ENCODE measurements around the gene KPNA5. TPM values are rescaled to one million over a fixed set of nuclear protein-coding genes. Genes with fewer than 3 reads are reported as not detected.

The KPNA5 gene
- polyA plus RNA-seq, 1 donor from 2014 or later, result 48.5 TPM

DNA sequence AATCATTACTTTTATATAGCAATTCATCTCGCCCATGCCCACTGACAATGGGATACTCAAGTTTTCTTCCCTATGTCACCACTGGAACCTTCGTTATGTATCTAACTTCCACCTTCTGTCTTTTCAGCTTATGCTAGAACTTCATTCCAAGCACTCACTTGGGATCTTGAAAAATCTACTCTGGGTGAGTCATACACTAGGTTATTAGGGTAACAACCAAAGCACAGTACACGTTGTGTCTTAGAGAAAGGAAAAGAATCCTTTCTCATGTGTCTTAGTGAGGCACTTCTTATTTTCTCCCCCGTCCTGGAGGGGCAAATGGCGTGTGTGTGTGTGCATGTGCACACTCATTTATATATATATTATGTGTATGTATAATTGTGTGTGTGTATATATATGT is 102.8 kb downstream of the KPNA5 start (continued):
- TF ChIP-seq, protein P1, sequence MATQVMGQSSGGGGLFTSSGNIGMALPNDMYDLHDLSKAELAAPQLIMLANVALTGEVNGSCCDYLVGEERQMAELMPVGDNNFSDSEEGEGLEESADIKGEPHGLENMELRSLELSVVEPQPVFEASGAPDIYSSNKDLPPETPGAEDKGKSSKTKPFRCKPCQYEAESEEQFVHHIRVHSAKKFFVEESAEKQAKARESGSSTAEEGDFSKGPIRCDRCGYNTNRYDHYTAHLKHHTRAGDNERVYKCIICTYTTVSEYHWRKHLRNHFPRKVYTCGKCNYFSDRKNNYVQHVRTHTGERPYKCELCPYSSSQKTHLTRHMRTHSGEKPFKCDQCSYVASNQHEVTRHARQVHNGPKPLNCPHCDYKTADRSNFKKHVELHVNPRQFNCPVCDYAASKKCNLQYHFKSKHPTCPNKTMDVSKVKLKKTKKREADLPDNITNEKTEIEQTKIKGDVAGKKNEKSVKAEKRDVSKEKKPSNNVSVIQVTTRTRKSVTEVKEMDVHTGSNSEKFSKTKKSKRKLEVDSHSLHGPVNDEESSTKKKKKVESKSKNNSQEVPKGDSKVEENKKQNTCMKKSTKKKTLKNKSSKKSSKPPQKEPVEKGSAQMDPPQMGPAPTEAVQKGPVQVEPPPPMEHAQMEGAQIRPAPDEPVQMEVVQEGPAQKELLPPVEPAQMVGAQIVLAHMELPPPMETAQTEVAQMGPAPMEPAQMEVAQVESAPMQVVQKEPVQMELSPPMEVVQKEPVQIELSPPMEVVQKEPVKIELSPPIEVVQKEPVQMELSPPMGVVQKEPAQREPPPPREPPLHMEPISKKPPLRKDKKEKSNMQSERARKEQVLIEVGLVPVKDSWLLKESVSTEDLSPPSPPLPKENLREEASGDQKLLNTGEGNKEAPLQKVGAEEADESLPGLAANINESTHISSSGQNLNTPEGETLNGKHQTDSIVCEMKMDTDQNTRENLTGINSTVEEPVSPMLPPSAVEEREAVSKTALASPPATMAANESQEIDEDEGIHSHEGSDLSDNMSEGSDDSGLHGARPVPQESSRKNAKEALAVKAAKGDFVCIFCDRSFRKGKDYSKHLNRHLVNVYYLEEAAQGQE (IDR thresholded peaks at IDR 0.05; ENCODE audit: borderline replicate concordance), result no peak
- TF ChIP-seq POLR2AphosphoS5 (IDR thresholded peaks at IDR 0.05) (no peak), MXI1 (conservative IDR thresholded peaks at IDR 0.05; ENCODE audit: poor library complexity, severe bottlenecking) (no peak)

Other genes with a start within 250 kb of the KPNA5 start
- 12.0 and 13.9 TPM in 2 replicates for gene CALHM6, start 219.8 kb upstream of the KPNA5 start, polyA plus RNA-seq
- gene CALHM5, start 169.6 kb upstream of the KPNA5 start, polyA plus RNA-seq, result 0.07 TPM in 1 of 2 replicates, not detected in the other
- gene TRAPPC3L, start 135.5 kb upstream of the KPNA5 start, polyA plus RNA-seq, result not detected in 2 replicates
- gene CALHM4, start 127.5 kb upstream of the KPNA5 start, polyA plus RNA-seq, result 0.66 TPM in 1 of 2 replicates, not detected in the other
- 70.1 and 83.3 TPM in 2 replicates for gene RWDD1, start 109.7 kb upstream of the KPNA5 start, polyA plus RNA-seq
- 10.2 and 11.0 TPM in 2 replicates for gene RSPH4A, start 64.7 kb upstream of the KPNA5 start, polyA plus RNA-seq
- 50.5 and 52.1 TPM in 2 replicates for gene ZUP1, start 12.4 kb upstream of the KPNA5 start, polyA plus RNA-seq
- not detected in 2 replicates for gene FAM162B, start 84.5 kb downstream of the KPNA5 start, polyA plus RNA-seq
- not detected in 2 replicates for gene GPRC6A, start 147.9 kb downstream of the KPNA5 start, polyA plus RNA-seq
- not detected in 2 replicates for gene RFX6, start 196.0 kb downstream of the KPNA5 start, polyA plus RNA-seq

Measured in neural cell (in vitro differentiated cells).